OCI-LY7 (cell line): ENCODE measurements around the gene C1orf216.

Experiments used
- EZH2phosphoT487 ChIP-seq: fragments of 200-600 bp; sonication (generic); IDR thresholded peaks from 2 replicates; pipeline ENCODE4 v1.6.1; 2018; ENCODE audit warnings: low read depth, borderline replicate concordance, mild to moderate bottlenecking, mixed run types, antibody characterized with exemption, low read length, moderate library complexity, mixed read lengths
- TF ChIP-seq, protein P1 (sequence below): fragments of 200-600 bp; sonication (generic); conservative IDR thresholded peaks from 2 replicates; pipeline ENCODE4 v1.5.1; 2014; ENCODE audit warnings: mild to moderate bottlenecking, antibody characterized with exemption, low read length, moderate library complexity, mixed read lengths

DNA sequence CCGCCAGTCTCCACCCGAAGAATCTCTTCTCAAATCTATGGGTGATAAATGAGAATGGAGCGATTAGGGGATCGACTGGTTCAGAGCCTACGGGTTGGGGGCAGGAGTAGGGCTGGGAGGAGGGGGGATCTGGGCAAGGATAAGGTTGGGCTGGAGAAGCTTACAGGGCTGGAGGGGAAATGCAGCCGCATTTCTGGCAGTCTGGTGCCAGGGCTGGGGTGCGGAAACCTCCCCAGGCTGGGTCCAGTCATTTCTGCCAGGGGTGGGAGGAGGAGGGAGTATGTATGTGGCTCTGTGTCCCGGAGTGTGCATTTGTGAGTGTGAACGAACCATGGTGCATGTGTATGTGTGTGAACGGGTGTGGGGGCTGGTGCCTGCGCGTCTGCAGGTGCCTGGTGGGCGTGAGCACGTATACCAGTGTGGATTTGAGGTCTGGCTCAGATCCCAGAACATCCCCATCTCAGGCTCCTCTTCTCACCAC is 10.2 kb downstream of the C1orf216 start:
- TF ChIP-seq, protein P1, sequence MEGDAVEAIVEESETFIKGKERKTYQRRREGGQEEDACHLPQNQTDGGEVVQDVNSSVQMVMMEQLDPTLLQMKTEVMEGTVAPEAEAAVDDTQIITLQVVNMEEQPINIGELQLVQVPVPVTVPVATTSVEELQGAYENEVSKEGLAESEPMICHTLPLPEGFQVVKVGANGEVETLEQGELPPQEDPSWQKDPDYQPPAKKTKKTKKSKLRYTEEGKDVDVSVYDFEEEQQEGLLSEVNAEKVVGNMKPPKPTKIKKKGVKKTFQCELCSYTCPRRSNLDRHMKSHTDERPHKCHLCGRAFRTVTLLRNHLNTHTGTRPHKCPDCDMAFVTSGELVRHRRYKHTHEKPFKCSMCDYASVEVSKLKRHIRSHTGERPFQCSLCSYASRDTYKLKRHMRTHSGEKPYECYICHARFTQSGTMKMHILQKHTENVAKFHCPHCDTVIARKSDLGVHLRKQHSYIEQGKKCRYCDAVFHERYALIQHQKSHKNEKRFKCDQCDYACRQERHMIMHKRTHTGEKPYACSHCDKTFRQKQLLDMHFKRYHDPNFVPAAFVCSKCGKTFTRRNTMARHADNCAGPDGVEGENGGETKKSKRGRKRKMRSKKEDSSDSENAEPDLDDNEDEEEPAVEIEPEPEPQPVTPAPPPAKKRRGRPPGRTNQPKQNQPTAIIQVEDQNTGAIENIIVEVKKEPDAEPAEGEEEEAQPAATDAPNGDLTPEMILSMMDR, result no peak
- no peak for TF ChIP-seq EZH2phosphoT487
